HepG2 (cell line): Measurements from ENCODE around the gene TAF8. TPM values are rescaled to one million over a fixed set of nuclear protein-coding genes. Genes with fewer than 3 reads are reported as not detected.

Experiments
- ATF7-NPFF ChIP-seq: sonication (generic); formaldehyde crosslinking; IDR thresholded peaks from 2 replicates; pipeline ENCODE4 v1.8.1; 2023; ENCODE audit warnings: mild to moderate bottlenecking, low read depth, missing genetic modification reagents, moderate library complexity
- CBX2 ChIP-seq, 2 experiments: fragments of 200-600 bp in 1 of 2; sonication (generic); formaldehyde crosslinking in 1 of 2; IDR thresholded peaks; 2 replicates each; pipeline versions ENCODE4 v1.7.0 to v1.8.1; 2018 to 2022; ENCODE audit warnings: low read depth in 2 of 2, low read length in 1 of 2, mild to moderate bottlenecking in 1 of 2, missing genetic modification reagents in 1 of 2
- CEBPG ChIP-seq: IDR thresholded peaks from 2 replicates; pipeline ENCODE4 v1.6.1; 2016
- HOXD1 ChIP-seq: sonication (generic); formaldehyde crosslinking; IDR thresholded peaks from 2 replicates; pipeline ENCODE4 v1.5.0; 2020; ENCODE audit warnings: missing genetic modification reagents
- MXD4 ChIP-seq: IDR thresholded peaks from 2 replicates; pipeline ENCODE4 v1.6.1; 2016; ENCODE audit warnings: mild to moderate bottlenecking, missing biosample characterization, missing genetic modification reagents
- MYC ChIP-seq: sonication (generic); formaldehyde crosslinking; IDR thresholded peaks from 2 replicates; pipeline ENCODE4 v1.9.0; 2021; ENCODE audit warnings: missing genetic modification reagents, borderline replicate concordance
- NFYC ChIP-seq: IDR thresholded peaks from 2 replicates; pipeline ENCODE4 v1.6.1; 2016; ENCODE audit warnings: missing genetic modification reagents, missing compliant biosample characterization
- RBAK ChIP-seq: sonication (generic); formaldehyde crosslinking; IDR thresholded peaks from 2 replicates; pipeline ENCODE4 v1.5.1; 2020; ENCODE audit warnings: mild to moderate bottlenecking, missing genetic modification reagents
- RXRB ChIP-seq: IDR thresholded peaks from 2 replicates; pipeline ENCODE4 v1.6.1; 2016; ENCODE audit warnings: borderline replicate concordance, missing genetic modification reagents, missing compliant biosample characterization
- SP2 ChIP-seq: sonication (generic); formaldehyde crosslinking; IDR thresholded peaks from 2 replicates; pipeline ENCODE4 v1.5.1; 2020; ENCODE audit warnings: mild to moderate bottlenecking, missing genetic modification reagents
- TAF15 ChIP-seq: fragments of 200-400 bp; formaldehyde crosslinking; IDR thresholded peaks from one replicate; pipeline ENCODE4 v1.6.1; 2018; ENCODE audit warnings: mild to moderate bottlenecking, low read depth, low read length; ENCODE audit not compliant: poor library complexity, severe bottlenecking
- WIZ ChIP-seq: sonication (generic); formaldehyde crosslinking; IDR thresholded peaks from 2 replicates; pipeline ENCODE4 v1.5.1; 2020; ENCODE audit warnings: mild to moderate bottlenecking, missing genetic modification reagents
- XRCC5 ChIP-seq: fragments of 200-400 bp; formaldehyde crosslinking; optimal IDR thresholded peaks from 2 replicates; pipeline ENCODE3; 2017; ENCODE audit warnings: mild to moderate bottlenecking, low read length
- ZFP1 ChIP-seq: IDR thresholded peaks from 2 replicates; pipeline ENCODE4 v1.6.1; 2016
- ZNF136 ChIP-seq: sonication (generic); formaldehyde crosslinking; IDR thresholded peaks from 2 replicates; pipeline ENCODE4 v1.8.1; 2022; ENCODE audit warnings: low read depth, mild to moderate bottlenecking, moderate library complexity, missing genetic modification reagents
- ZNF205 ChIP-seq: IDR thresholded peaks from 2 replicates; pipeline ENCODE4 v1.6.1; 2018; ENCODE audit warnings: missing biosample characterization, missing genetic modification reagents
- polyA plus RNA-seq, 8 experiments: library from polyadenylated mRNA; depleted of rRNA in 3 of 8; stranded (reverse) in 7 of 8; unstranded in 1 of 8; fragments of >200 nt; fragmentation: Illumina TruSeq in 4 of 8; extraction: Trizol in 4 of 8; gene quantifications; 2 replicates each; pipeline versions ENCODE4 v1.2.1 to v1.2.3, GENCODE V29; 2011 to 2016; ENCODE audit warnings: low read depth in 4 of 8, missing spikeins in 1 of 8, mixed read lengths in 1 of 8; ENCODE audit not compliant: insufficient read depth in 1 of 8
- total RNA-seq, 5 experiments: library from RNA; depleted of rRNA; stranded (reverse); fragments of >200 nt; fragmentation: Illumina TruSeq; extraction: Trizol; gene quantifications; 2 replicates each; pipeline ENCODE4 v1.2.3, GENCODE V29; 2016; ENCODE audit warnings: low read depth in 1 of 5
- TF ChIP-seq, protein P1 (sequence below): IDR thresholded peaks from 2 replicates; pipeline ENCODE4 v1.6.1; 2018; ENCODE audit warnings: missing genetic modification reagents
- TF ChIP-seq, protein P2 (sequence below): sonication (generic); formaldehyde crosslinking; IDR thresholded peaks from 2 replicates; pipeline ENCODE4 v1.4.0; 2020; ENCODE audit warnings: missing genetic modification reagents, borderline replicate concordance
- TF ChIP-seq, protein P3 (sequence below): sonication (generic); formaldehyde crosslinking; IDR thresholded peaks from 2 replicates; pipeline ENCODE4 v1.8.1; 2023; ENCODE audit warnings: mild to moderate bottlenecking, inconsistent platforms, moderate library complexity, missing genetic modification reagents, borderline replicate concordance
- TF ChIP-seq, protein P4 (sequence below): sonication (generic); formaldehyde crosslinking; conservative IDR thresholded peaks from 2 replicates; pipeline ENCODE4 v1.8.0; 2022; ENCODE audit warnings: low read depth, missing genetic modification reagents
- TF ChIP-seq, protein P5 (sequence below): sonication (generic); formaldehyde crosslinking; conservative IDR thresholded peaks from 2 replicates; pipeline ENCODE4 v1.4.0; 2020; ENCODE audit warnings: missing genetic modification reagents

TAF8 gene
- total and polyA plus RNA-seq, 2 of the 13 experiments (the other 11 are each of a cell fraction or from before 2014, with no cell fraction given): 25.2 to 25.8 TPM

DNA sequence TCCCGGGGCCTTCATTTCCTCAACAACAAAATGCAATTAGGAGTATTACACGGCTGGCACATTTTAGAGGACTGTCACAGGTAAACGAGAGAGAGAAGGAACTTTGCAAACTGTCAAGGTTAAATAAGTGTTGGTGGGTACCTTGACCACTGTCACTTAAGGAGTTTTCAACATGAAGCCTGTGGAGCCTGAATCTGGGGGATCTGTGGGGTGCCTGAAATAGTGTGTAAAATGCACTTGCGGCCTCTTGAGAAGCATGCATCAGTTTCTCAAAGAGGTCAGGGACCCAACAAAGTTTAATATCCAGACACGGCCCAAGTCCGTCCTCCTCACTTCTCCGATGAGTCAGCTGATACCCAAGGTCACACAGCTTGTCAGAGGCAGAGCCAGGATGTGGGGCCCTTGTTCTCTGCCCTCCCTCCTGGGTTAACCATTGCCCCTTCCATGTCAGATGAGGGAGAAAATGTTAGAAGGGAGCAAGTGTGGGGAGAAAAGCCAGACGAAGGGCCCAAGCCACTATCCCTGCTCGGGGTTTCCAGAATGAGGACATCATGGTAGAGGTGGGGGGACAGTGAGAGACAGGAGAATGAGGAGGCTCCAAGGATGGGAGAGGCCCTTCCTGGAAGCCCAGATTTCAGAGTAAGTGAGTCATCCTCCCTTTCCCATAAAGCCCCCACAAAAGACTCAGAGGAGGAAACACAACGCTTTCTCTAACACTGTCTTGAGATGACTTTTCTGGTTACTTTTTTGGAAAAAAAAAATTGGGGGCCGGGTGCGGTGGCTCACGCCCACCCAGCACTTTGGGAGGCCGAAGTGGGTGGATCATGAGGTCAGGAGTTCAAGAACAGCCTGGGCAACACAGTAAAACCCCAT lies 49.9 kb downstream of the TAF8 start (continued):
- TF ChIP-seq NFYC (CRISPR knock-in tag) (no peak), CEBPG (CRISPR knock-in tag) (no peak), XRCC5 (no peak), ZNF136 (CRISPR knock-in tag) (no peak), ATF7-NPFF (CRISPR knock-in tag) (no peak), ZNF205 (no peak), WIZ (CRISPR knock-in tag) (no peak), CBX2 (IDR thresholded peaks at IDR 0.05; ENCODE audit: low read depth, low read length) (no peak), CBX2 (CRISPR knock-in tag; IDR thresholded peaks at IDR 0.05; ENCODE audit: low read depth) (no peak), MXD4 (CRISPR knock-in tag) (no peak), TAF15 (no peak), RBAK (CRISPR knock-in tag) (no peak), HOXD1 (no peak), MYC (no peak), RXRB (CRISPR knock-in tag) (peak; percentile 68), SP2 (CRISPR knock-in tag) (no peak), ZFP1 (CRISPR knock-in tag) (no peak)
- TF ChIP-seq, protein P1, sequence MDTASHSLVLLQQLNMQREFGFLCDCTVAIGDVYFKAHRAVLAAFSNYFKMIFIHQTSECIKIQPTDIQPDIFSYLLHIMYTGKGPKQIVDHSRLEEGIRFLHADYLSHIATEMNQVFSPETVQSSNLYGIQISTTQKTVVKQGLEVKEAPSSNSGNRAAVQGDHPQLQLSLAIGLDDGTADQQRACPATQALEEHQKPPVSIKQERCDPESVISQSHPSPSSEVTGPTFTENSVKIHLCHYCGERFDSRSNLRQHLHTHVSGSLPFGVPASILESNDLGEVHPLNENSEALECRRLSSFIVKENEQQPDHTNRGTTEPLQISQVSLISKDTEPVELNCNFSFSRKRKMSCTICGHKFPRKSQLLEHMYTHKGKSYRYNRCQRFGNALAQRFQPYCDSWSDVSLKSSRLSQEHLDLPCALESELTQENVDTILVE (CRISPR knock-in tag): 0 out of 2 replicates have a peak, but pooled peaks have one; percentile 0
- TF ChIP-seq, protein P2, sequence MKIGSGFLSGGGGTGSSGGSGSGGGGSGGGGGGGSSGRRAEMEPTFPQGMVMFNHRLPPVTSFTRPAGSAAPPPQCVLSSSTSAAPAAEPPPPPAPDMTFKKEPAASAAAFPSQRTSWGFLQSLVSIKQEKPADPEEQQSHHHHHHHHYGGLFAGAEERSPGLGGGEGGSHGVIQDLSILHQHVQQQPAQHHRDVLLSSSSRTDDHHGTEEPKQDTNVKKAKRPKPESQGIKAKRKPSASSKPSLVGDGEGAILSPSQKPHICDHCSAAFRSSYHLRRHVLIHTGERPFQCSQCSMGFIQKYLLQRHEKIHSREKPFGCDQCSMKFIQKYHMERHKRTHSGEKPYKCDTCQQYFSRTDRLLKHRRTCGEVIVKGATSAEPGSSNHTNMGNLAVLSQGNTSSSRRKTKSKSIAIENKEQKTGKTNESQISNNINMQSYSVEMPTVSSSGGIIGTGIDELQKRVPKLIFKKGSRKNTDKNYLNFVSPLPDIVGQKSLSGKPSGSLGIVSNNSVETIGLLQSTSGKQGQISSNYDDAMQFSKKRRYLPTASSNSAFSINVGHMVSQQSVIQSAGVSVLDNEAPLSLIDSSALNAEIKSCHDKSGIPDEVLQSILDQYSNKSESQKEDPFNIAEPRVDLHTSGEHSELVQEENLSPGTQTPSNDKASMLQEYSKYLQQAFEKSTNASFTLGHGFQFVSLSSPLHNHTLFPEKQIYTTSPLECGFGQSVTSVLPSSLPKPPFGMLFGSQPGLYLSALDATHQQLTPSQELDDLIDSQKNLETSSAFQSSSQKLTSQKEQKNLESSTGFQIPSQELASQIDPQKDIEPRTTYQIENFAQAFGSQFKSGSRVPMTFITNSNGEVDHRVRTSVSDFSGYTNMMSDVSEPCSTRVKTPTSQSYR: no peak
- TF ChIP-seq, protein P3, sequence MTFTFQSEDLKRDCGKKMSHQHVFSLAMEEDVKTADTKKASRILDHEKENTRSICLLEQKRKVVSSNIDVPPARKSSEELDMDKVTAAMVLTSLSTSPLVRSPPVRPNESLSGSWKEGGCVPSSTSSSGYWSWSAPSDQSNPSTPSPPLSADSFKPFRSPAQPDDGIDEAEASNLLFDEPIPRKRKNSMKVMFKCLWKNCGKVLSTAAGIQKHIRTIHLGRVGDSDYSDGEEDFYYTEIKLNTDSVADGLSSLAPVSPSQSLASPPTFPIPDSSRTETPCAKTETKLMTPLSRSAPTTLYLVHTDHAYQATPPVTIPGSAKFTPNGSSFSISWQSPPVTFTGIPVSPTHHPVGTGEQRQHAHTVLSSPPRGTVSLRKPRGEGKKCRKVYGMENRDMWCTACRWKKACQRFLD: no peak
- TF ChIP-seq, protein P4, sequence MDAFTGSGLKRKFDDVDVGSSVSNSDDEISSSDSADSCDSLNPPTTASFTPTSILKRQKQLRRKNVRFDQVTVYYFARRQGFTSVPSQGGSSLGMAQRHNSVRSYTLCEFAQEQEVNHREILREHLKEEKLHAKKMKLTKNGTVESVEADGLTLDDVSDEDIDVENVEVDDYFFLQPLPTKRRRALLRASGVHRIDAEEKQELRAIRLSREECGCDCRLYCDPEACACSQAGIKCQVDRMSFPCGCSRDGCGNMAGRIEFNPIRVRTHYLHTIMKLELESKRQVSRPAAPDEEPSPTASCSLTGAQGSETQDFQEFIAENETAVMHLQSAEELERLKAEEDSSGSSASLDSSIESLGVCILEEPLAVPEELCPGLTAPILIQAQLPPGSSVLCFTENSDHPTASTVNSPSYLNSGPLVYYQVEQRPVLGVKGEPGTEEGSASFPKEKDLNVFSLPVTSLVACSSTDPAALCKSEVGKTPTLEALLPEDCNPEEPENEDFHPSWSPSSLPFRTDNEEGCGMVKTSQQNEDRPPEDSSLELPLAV: no peak
- TF ChIP-seq, protein P5, sequence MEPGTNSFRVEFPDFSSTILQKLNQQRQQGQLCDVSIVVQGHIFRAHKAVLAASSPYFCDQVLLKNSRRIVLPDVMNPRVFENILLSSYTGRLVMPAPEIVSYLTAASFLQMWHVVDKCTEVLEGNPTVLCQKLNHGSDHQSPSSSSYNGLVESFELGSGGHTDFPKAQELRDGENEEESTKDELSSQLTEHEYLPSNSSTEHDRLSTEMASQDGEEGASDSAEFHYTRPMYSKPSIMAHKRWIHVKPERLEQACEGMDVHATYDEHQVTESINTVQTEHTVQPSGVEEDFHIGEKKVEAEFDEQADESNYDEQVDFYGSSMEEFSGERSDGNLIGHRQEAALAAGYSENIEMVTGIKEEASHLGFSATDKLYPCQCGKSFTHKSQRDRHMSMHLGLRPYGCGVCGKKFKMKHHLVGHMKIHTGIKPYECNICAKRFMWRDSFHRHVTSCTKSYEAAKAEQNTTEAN: no peak
